Right atrium auricular region (tissue), 2 donors: Measurements from ENCODE around the gene WWP2. TPM values are rescaled to one million over a fixed set of nuclear protein-coding genes. Genes with fewer than 3 reads are reported as not detected.
"Not testable (repeated sequence)": the region's sequence is repeated elsewhere in the genome, so short reads cannot be mapped to it uniquely, and the experiment has no call there.

ENCODE experiments used
- DNase-seq: peaks from one replicate; pipeline ENCODE4 v3.0.0-alpha.2; 2019; ENCODE audit warnings: low spot score
- H3K27ac ChIP-seq, 2 donors: fragments of 200-600 bp; sonication (generic); 1 replicate in 1 of 2; 2 replicates in 1 of 2; pipeline ENCODE4 v1.5.1; 2016 to 2019
- H3K27me3 ChIP-seq, 2 donors: fragments of 200-600 bp; sonication (generic); one replicate each; pipeline versions ENCODE4 v1.5.1 to v1.6.0; 2017 to 2019
- H3K36me3 ChIP-seq: fragments of 200-600 bp; sonication (generic); one replicate; pipeline ENCODE4 v1.5.1; 2016
- H3K4me1 ChIP-seq, 2 donors: fragments of 200-600 bp; sonication (generic); one replicate each; pipeline versions ENCODE4 v1.5.1 to v1.6.0; 2017 to 2019
- H3K4me3 ChIP-seq, 2 donors: fragments of 200-600 bp; sonication (generic); 1 replicate in 1 of 2; 2 replicates in 1 of 2; pipeline ENCODE4 v1.5.1; 2017 to 2019; ENCODE audit warnings: mild to moderate bottlenecking in 1 of 2, moderate library complexity in 1 of 2
- H3K9me3 ChIP-seq, 2 donors: fragments of 200-600 bp; sonication (generic); one replicate each; pipeline ENCODE4 v1.5.1; 2019
- total RNA-seq, 2 donors: library from RNA; depleted of rRNA; stranded (reverse); fragments of >200 nt; gene quantifications; one replicate each; pipeline ENCODE4 v1.1.0, GENCODE V29; 2016
- TF ChIP-seq, protein P1 (sequence below), 2 donors: fragments of 200-600 bp; sonication (generic); IDR thresholded peaks; one replicate each; pipeline ENCODE4 v1.5.1; 2019; ENCODE audit warnings: antibody characterized with exemption in 2 of 2

The WWP2 gene
- total RNA-seq, 2 donors from 2014 or later: 16.1 to 21.2 TPM

DNA sequence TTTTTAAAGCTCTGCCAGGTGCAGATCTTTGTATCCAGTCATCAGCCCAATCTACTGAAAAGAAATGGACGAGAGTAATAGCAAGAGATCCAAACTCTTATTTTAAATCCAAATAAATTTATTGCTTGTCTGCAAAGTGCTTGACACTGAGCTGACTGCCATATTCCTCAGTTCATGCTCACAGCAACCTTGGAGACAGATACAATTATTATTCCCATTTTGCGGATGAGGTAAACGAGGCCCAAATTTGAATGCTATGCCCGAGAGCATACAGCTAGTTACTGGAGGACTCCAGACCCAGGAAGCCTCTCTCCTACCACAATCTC is 8.0 kb upstream of the WWP2 start:
- H3K27ac ChIP-seq: peak overlapping the region; percentile 60 to 71
- no peak for DNase-seq

DNA sequence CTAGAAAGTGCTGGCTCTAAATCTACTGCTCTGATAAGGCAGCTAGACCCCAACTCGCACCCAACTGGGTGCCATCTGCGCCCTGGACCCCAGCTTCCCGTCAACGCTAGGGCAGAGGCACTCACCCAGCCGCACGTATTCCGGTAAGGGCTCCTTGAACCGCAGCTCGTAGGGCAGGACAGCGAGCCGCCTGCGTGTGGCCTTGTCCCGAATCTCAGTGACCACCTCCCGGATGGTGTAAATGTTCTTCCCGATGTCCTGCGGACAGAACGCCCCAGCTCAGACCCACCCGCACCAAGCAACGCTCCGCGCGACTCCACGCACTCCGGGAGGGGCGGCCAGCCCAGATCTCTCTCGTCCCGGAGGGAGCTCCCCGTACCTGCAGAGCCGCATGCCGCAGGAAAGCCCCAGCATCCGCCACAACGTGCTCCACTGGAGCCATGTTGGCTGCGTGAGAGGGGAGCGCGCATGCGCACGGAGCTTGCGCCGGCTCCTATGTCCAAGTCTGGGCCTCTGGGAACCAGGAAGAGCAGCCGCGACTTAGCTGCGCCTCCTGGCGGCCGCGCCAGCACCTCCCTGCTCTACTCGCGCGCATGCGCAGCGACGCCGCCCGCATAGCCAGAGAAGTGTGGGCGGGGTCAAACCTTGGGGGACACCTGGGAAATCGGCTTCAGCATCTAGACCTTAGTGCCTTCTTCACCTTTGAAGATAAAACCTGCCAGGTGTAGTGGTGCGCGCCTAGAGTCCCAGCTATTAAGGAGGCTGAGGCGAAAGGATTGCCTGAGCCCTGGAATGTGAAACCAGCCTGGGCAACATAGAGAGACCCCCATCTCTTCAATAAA is 7.4 kb upstream of the WWP2 start, which contains the start of gene NOB1:
Gene NOB1, minus strand, starts transcription at position 458 of the 842 bp plus-strand sequence. Its CDS starts 16 bp downstream, at position 442.
- no peaks in the 10 kb centered on the region for H3K9me3 ChIP-seq
- H3K27ac ChIP-seq: peak within 1 kb of the TSS; percentile 60 to 71

More for the DNA sequence above, 8.0 kb upstream of the WWP2 start:
- H3K9me3 ChIP-seq: no peaks in the 10 kb centered on the region
- H3K27me3 ChIP-seq: no peaks in the 10 kb centered on the region
- peaks cover 29% of the 10 kb centered on the region for H3K36me3 ChIP-seq
- H3K4me3 ChIP-seq: peak overlapping the region; percentile 66 to 88
- TF ChIP-seq, protein P1, sequence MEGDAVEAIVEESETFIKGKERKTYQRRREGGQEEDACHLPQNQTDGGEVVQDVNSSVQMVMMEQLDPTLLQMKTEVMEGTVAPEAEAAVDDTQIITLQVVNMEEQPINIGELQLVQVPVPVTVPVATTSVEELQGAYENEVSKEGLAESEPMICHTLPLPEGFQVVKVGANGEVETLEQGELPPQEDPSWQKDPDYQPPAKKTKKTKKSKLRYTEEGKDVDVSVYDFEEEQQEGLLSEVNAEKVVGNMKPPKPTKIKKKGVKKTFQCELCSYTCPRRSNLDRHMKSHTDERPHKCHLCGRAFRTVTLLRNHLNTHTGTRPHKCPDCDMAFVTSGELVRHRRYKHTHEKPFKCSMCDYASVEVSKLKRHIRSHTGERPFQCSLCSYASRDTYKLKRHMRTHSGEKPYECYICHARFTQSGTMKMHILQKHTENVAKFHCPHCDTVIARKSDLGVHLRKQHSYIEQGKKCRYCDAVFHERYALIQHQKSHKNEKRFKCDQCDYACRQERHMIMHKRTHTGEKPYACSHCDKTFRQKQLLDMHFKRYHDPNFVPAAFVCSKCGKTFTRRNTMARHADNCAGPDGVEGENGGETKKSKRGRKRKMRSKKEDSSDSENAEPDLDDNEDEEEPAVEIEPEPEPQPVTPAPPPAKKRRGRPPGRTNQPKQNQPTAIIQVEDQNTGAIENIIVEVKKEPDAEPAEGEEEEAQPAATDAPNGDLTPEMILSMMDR (IDR thresholded peaks at IDR 0.05): no peak
- peaks cover 0 to 21% of the 10 kb centered on the region in 2 donors for H3K4me1 ChIP-seq

DNA sequence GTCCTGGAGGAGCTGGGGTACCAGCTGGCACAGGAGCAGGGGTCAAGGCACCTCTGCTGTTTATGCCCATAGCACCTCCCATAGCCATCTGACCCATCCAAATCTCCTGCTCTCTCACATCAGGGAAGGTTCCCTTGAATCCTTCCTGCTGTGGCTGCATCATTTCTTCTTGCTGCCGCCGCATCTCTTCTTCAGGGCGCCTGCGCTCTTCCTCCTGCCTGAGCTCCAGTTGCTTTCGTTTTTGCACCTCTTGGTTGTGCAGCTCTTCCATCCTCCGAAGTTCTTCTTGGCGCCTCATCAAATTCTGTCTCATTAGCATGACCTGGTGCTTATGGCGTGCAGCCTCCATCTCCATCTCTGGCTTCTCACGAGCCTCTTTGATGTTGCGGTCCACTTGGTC is 5.4 kb upstream of the WWP2 start:
- H3K4me1 ChIP-seq: peaks cover 0 to 21% of the 10 kb centered on the region in 2 donors
- no peaks in the 10 kb centered on the region for H3K9me3 ChIP-seq
- TF ChIP-seq, protein P1 (IDR thresholded peaks at IDR 0.05): no peak
- no peak overlapping the region for H3K27ac ChIP-seq
- no peak for DNase-seq
- no peak overlapping the region for H3K4me3 ChIP-seq
- H3K27me3 ChIP-seq: no peaks in the 10 kb centered on the region
- H3K36me3 ChIP-seq: peaks cover 3% of the 10 kb centered on the region

More for the DNA sequence above, 7.4 kb upstream of the WWP2 start, which contains the start of gene NOB1:
- peak within 1 kb of the TSS; percentile 66 to 88 for H3K4me3 ChIP-seq
- H3K27me3 ChIP-seq: no peaks in the 10 kb centered on the region
- H3K4me1 ChIP-seq: peaks cover 0 to 21% of the 10 kb centered on the region in 2 donors
- DNase-seq: peak; percentile 94
- H3K36me3 ChIP-seq: peaks cover 23% of the 10 kb centered on the region
- TF ChIP-seq, protein P1 (IDR thresholded peaks at IDR 0.05): peak; percentile 97 to 99

GRCh38 chr16:69757375-69757774 is 4.8 kb upstream of the WWP2 start:
- not testable (repeated sequence) for H3K36me3 ChIP-seq, H3K9me3 ChIP-seq, H3K27ac ChIP-seq, H3K27me3 ChIP-seq, DNase-seq, H3K4me3 ChIP-seq
- H3K4me1 ChIP-seq: peaks cover 0 to 19% of the 10 kb centered on the region in 2 donors

DNA sequence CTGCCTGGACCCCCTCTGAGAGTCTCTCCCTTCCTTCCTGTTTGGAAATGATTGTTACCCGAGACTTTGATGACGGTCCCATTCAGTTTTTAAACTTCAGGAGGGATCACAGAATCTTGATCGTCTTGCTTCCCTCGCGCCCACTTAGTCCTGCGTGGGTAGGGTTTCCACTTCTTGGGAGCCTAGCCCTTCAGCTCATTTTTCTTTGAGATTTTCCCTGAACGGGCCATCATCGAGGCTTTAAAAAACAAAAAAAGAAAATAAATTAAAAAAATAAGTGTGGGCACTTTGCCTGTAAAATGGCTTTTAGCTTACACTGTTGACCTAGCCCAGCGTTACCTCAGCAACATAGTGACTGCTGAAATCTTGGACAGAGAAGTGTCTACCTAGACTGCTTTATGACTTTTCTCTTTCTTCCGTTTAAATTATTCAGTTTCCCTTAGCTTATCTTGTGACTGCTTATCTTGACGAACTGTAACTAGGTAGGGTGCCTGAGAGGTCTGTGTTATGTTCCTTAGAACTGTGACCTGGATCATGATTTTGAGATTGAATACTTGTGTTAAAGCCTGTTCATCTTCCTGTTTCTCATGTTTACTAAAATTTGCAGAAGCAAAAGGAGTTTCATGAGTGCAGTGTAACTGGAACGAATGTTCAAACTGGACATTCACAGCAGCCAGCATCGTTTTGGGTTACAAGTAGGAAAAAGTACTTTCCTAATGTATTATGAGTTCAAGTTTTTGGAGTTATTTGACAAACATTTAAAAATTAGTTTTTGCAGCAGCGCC is 874 bp downstream of the WWP2 start:
- no peaks in the 10 kb centered on the region for H3K27me3 ChIP-seq
- peak overlapping the region; percentile 84 to 85 for H3K27ac ChIP-seq
- H3K9me3 ChIP-seq: no peaks in the 10 kb centered on the region
- peak overlapping the region; percentile 85 to 92 for H3K4me3 ChIP-seq
- H3K4me1 ChIP-seq: no peaks in the 10 kb centered on the region
- no peaks in the 10 kb centered on the region for H3K36me3 ChIP-seq
- no peak for DNase-seq
- TF ChIP-seq, protein P1 (IDR thresholded peaks at IDR 0.05): no peak

DNA sequence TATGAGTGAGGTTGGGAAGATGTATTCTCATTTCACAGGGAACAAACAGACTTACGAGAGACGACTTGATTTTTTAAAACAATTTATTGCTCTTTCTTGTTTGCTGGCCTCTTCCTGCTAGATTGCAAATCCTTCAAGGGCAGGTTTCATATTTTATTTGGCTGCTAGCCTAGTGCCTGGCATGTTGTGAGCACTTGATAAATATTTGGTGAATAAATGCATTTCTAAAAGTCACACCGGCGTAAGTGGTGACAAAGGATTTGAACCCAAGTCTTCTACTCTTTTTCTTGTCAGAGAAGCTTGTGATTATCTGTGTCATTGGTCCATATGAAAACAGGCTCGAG is 1.4 kb downstream of the WWP2 start:
- Histone ChIP-seq H3K4me1 (no peaks in the 10 kb centered on the region), H3K9me3 (no peaks in the 10 kb centered on the region), H3K27me3 (no peaks in the 10 kb centered on the region), H3K4me3 (no peak overlapping the region), H3K27ac (peak overlapping the region in 1 of 2 donors; percentile 84), H3K36me3 (no peaks in the 10 kb centered on the region)
- TF ChIP-seq, protein P1 (IDR thresholded peaks at IDR 0.05): no peak
- no peak for DNase-seq
